A673 (cell line): ENCODE results near the gene EFCAB7.

Experiments used
- CTCF ChIP-seq: fragments of 300-800, 200-600 bp; sonication (generic); conservative IDR thresholded peaks from 2 replicates; pipeline ENCODE4 v1.5.1; 2017; ENCODE audit warnings: low read depth, mild to moderate bottlenecking, antibody characterized with exemption, low read length, moderate library complexity, mixed read lengths
- EZH2 ChIP-seq: fragments of 200-600 bp; sonication (generic); IDR thresholded peaks from 2 replicates; pipeline ENCODE4 v1.6.1; 2017; ENCODE audit warnings: borderline replicate concordance, low read depth, mild to moderate bottlenecking, mixed read lengths, antibody characterized with exemption, low read length; ENCODE audit not compliant: poor library complexity, severe bottlenecking

DNA sequence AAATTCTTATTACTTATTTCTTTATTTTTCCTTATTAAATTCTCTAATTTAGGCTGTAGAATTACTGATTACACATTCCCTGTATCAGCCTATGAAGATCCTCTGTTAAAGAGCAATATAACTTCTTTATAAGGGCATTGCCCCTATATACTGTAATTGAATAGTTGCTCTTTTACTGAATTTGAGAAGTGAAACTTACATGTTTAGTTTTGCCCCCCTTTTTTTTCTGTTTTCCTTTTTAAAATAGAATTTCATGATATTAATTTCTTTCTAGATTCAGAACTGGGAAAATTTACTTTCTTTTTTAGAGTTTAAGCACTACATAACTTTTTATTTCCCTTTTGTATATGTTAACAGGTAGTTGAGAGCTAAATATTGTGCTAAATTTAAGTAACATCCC, 40.4 kb downstream of the EFCAB7 start:
- TF ChIP-seq CTCF (no peak), EZH2 (no peak)
